Duodenal mucosa (tissue), 2 donors: ENCODE measurements around the gene FCGR2B.
"Not testable (repeated sequence)": the region's sequence is repeated elsewhere in the genome, so short reads cannot be mapped to it uniquely, and the experiment has no call there.

ENCODE experiments used
- H3K27ac ChIP-seq: one replicate; pipeline ENCODE4 v1.7.0; 2013; ENCODE audit warnings: low read depth, low read length
- H3K27me3 ChIP-seq, 2 donors: one replicate each; pipeline ENCODE4 v1.7.0; 2013; ENCODE audit warnings: low read length in 2 of 2, control low read depth in 1 of 2; ENCODE audit not compliant: insufficient read depth in 2 of 2, control insufficient read depth in 1 of 2
- H3K36me3 ChIP-seq, 2 donors: one replicate each; pipeline ENCODE4 v1.7.0; 2013; ENCODE audit warnings: low read length in 2 of 2, control low read depth in 1 of 2; ENCODE audit not compliant: insufficient read depth in 2 of 2, control insufficient read depth in 1 of 2
- H3K4me1 ChIP-seq, 2 donors: one replicate each; pipeline ENCODE4 v1.7.0; 2013; ENCODE audit warnings: low read length in 2 of 2, control low read depth in 1 of 2; ENCODE audit not compliant: insufficient read depth in 2 of 2, control insufficient read depth in 1 of 2
- H3K4me3 ChIP-seq, 2 donors: one replicate each; pipeline ENCODE4 v1.7.0; 2013; ENCODE audit warnings: low read length in 2 of 2, low read depth in 1 of 2
- H3K9ac ChIP-seq, 2 donors: one replicate each; pipeline ENCODE4 v1.7.0; 2013; ENCODE audit warnings: low read length in 2 of 2, low read depth in 1 of 2
- H3K9me3 ChIP-seq, 2 donors: one replicate each; pipeline ENCODE4 v1.7.0; 2013; ENCODE audit warnings: low read length in 2 of 2, control low read depth in 1 of 2; ENCODE audit not compliant: control insufficient read depth in 1 of 2

The FCGR2B gene

GRCh38 chr1:161676441-161676840 is 13.5 kb downstream of the FCGR2B start:
- Histone ChIP-seq H3K27ac (no peak overlapping the region), H3K9ac (no peak overlapping the region), H3K9me3 (no peaks in the 10 kb centered on the region), H3K4me1 (no peaks in the 10 kb centered on the region), H3K36me3 (no peaks in the 10 kb centered on the region), H3K4me3 (no peak overlapping the region), H3K27me3 (no peaks in the 10 kb centered on the region)

GRCh38 chr1:161676958-161677689 is 14.2 kb downstream of the FCGR2B start:
- Histone ChIP-seq H3K27ac (no peak overlapping the region), H3K36me3 (no peaks in the 10 kb centered on the region), H3K4me3 (no peak overlapping the region), H3K9ac (no peak overlapping the region), H3K9me3 (no peaks in the 10 kb centered on the region), H3K27me3 (no peaks in the 10 kb centered on the region), H3K4me1 (no peaks in the 10 kb centered on the region)

- no peaks in the 10 kb centered on the region for H3K27me3 ChIP-seq
- no peaks in the 10 kb centered on the region for H3K9me3 ChIP-seq
- no peak overlapping the region for H3K4me3 ChIP-seq
- H3K36me3 ChIP-seq, result no peaks in the 10 kb centered on the region
- H3K4me1 ChIP-seq, result no peaks in the 10 kb centered on the region
- no peak overlapping the region for H3K27ac ChIP-seq
- no peak overlapping the region for H3K9ac ChIP-seq
Measured at GRCh38 chr1:161678500-161678899, 15.6 kb downstream of the FCGR2B start.

GRCh38 chr1:161681879-161682278 is 18.9 kb downstream of the FCGR2B start:
- Histone ChIP-seq H3K27ac (no peak overlapping the region), H3K36me3 (no peaks in the 10 kb centered on the region), H3K4me1 (no peaks in the 10 kb centered on the region), H3K4me3 (no peak overlapping the region), H3K27me3 (no peaks in the 10 kb centered on the region), H3K9ac (no peak overlapping the region), H3K9me3 (no peaks in the 10 kb centered on the region)

- Histone ChIP-seq H3K9me3 (no peaks in the 10 kb centered on the region), H3K9ac (no peak overlapping the region), H3K27me3 (peaks cover 0 to 3% of the 10 kb centered on the region in 2 donors), H3K36me3 (no peaks in the 10 kb centered on the region), H3K4me3 (no peak overlapping the region), H3K27ac (no peak overlapping the region), H3K4me1 (no peaks in the 10 kb centered on the region)
Measured at GRCh38 chr1:161688946-161689345, 26.0 kb downstream of the FCGR2B start.

- H3K27me3 ChIP-seq, result peaks cover 0 to 3% of the 10 kb centered on the region in 2 donors
- no peaks in the 10 kb centered on the region for H3K36me3 ChIP-seq
- no peak overlapping the region for H3K27ac ChIP-seq
- H3K4me1 ChIP-seq, result no peaks in the 10 kb centered on the region
- no peak overlapping the region for H3K4me3 ChIP-seq
- no peaks in the 10 kb centered on the region for H3K9me3 ChIP-seq
- no peak overlapping the region for H3K9ac ChIP-seq
Measured at GRCh38 chr1:161691846-161692245, 28.9 kb downstream of the FCGR2B start.

- not testable (repeated sequence) for H3K9me3 ChIP-seq, H3K4me1 ChIP-seq, H3K9ac ChIP-seq, H3K27ac ChIP-seq, H3K4me3 ChIP-seq, H3K36me3 ChIP-seq, H3K27me3 ChIP-seq
Measured at GRCh38 chr1:161693020-161693712, 30.2 kb downstream of the FCGR2B start.

- not testable (repeated sequence) for H3K9ac ChIP-seq, H3K27ac ChIP-seq, H3K27me3 ChIP-seq, H3K4me1 ChIP-seq, H3K9me3 ChIP-seq, H3K4me3 ChIP-seq, H3K36me3 ChIP-seq
Measured at GRCh38 chr1:161698302-161698701, 35.4 kb downstream of the FCGR2B start.

- H3K4me3 ChIP-seq, result no peak overlapping the region
- no peak overlapping the region for H3K9ac ChIP-seq
- H3K27ac ChIP-seq, result no peak overlapping the region
- no peaks in the 10 kb centered on the region for H3K36me3 ChIP-seq
- H3K4me1 ChIP-seq, result no peaks in the 10 kb centered on the region
- no peaks in the 10 kb centered on the region for H3K9me3 ChIP-seq
- peaks cover 0 to 2% of the 10 kb centered on the region in 2 donors for H3K27me3 ChIP-seq
Measured at GRCh38 chr1:161702250-161702649, 39.3 kb downstream of the FCGR2B start.

- Histone ChIP-seq H3K9me3 (no peaks in the 10 kb centered on the region), H3K9ac (no peak overlapping the region), H3K4me1 (no peaks in the 10 kb centered on the region), H3K27me3 (peaks cover 0 to 3% of the 10 kb centered on the region in 2 donors), H3K36me3 (no peaks in the 10 kb centered on the region), H3K27ac (no peak overlapping the region), H3K4me3 (no peak overlapping the region)
Measured at GRCh38 chr1:161705537-161705936, 42.6 kb downstream of the FCGR2B start.
